AG09309 (cell line): ENCODE data around the gene HMG20B.
A peak's percentile ranks its signal among the peaks of the same experiment; 100 is the strongest.

Experiments
- DNase-seq: peaks from one replicate; pipeline ENCODE4 v3.0.0-alpha.2; 2010; ENCODE audit warnings: low read depth
- H3K4me3 ChIP-seq: 2 replicates; pipeline ENCODE4 v1.5.1; 2011; ENCODE audit warnings: mild to moderate bottlenecking, low read depth, low read length, moderate library complexity; ENCODE audit not compliant: control insufficient read depth
- TF ChIP-seq, protein P1 (sequence below): IDR thresholded peaks from 2 replicates; pipeline ENCODE4 v1.5.1; 2011; ENCODE audit warnings: mild to moderate bottlenecking, low read depth, low read length, inconsistent platforms; ENCODE audit not compliant: insufficient read depth, control insufficient read depth; ENCODE audit errors: missing control alignments

Gene HMG20B

GRCh38 chr19:3586127-3586626 is 13.4 kb downstream of the HMG20B start:
- TF ChIP-seq, protein P1, sequence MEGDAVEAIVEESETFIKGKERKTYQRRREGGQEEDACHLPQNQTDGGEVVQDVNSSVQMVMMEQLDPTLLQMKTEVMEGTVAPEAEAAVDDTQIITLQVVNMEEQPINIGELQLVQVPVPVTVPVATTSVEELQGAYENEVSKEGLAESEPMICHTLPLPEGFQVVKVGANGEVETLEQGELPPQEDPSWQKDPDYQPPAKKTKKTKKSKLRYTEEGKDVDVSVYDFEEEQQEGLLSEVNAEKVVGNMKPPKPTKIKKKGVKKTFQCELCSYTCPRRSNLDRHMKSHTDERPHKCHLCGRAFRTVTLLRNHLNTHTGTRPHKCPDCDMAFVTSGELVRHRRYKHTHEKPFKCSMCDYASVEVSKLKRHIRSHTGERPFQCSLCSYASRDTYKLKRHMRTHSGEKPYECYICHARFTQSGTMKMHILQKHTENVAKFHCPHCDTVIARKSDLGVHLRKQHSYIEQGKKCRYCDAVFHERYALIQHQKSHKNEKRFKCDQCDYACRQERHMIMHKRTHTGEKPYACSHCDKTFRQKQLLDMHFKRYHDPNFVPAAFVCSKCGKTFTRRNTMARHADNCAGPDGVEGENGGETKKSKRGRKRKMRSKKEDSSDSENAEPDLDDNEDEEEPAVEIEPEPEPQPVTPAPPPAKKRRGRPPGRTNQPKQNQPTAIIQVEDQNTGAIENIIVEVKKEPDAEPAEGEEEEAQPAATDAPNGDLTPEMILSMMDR, result peak; percentile 41
- no peak for DNase-seq
- no peak overlapping the region for H3K4me3 ChIP-seq

DNA sequence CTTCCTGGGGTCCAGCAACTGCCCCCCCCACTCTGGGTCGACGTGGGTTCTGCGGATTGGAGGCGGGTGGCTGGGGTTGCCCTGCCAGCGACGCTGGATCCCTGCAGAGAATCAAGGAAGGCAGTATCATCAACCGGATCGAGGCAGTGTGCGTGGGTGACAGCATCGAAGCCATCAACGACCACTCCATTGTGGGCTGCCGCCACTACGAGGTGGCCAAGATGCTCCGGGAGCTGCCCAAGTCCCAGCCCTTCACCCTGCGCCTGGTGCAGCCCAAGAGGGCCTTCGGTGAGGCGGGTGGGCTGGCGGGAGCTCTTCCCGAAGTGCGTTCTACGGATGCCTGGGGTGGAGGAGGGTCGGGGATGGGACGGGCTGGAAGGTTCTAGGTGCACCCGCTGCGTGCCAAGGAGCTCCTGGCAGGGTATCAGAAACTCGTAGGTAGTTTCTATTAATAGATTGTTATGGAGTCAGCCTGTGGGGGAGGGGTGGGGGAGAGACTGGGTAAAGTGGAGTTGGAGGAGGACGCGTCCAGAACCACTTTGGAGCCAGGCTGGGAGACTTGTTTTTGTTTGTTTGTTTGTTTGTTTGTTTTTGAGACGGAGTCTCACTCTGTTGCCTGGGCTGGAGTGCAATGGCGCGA is 14.1 kb downstream of the HMG20B start:
- no peak for DNase-seq
- TF ChIP-seq, protein P1, result no peak

GRCh38 chr19:3589439-3589838 is 16.7 kb downstream of the HMG20B start:
- DNase-seq, result no peak
- TF ChIP-seq, protein P1, result no peak
- no peak overlapping the region for H3K4me3 ChIP-seq

More for the DNA sequence above, 14.1 kb downstream of the HMG20B start:
- no peak overlapping the region for H3K4me3 ChIP-seq

DNA sequence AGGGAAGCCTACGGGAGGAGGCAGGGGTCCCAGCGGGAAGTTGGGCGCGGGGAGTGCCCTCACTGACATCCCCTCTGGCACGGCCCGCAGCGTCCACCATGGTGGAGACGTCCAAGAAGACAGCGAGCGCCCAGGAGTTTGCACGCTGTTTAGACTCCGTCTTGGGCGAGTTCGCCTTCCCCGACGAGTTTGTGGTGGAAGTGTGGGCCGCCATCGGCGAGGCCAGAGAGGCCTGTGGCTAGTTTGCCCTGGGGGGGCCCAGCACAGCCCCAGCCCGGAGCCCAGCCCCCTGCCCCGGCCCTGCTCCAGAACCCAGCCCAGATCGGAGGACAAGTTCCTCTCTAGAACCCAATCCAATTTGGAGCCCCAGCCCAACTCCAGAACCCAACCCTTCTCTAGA is 17.2 kb downstream of the HMG20B start:
- TF ChIP-seq, protein P1, result no peak
- H3K4me3 ChIP-seq, result no peak overlapping the region
- no peak for DNase-seq

- H3K4me3 ChIP-seq, result no peak overlapping the region
- no peak for DNase-seq
- TF ChIP-seq, protein P1, result no peak
Observed at GRCh38 chr19:3590991-3591659, 18.4 kb downstream of the HMG20B start.

GRCh38 chr19:3591876-3592613 is 19.3 kb downstream of the HMG20B start:
- TF ChIP-seq, protein P1, result no peak
- no peak for DNase-seq
- no peak overlapping the region for H3K4me3 ChIP-seq
